Vagina (tissue), 2 donors: Measurements from ENCODE around the gene SEMA6D.

Experiments used
- CTCF ChIP-seq, 3 experiments: fragments of 450-650 bp in 2 of 3; fragments of 200-600 bp in 1 of 3; sonication (generic) in 1 of 3; IDR thresholded peaks; one replicate each; pipeline ENCODE4 v1.5.1; 2017 to 2019; ENCODE audit warnings: antibody characterized with exemption in 3 of 3, mild to moderate bottlenecking in 2 of 3, moderate library complexity in 2 of 3
- POLR2AphosphoS5 ChIP-seq, 2 donors: sonication (generic); formaldehyde crosslinking; IDR thresholded peaks; one replicate each; pipeline ENCODE4 v1.9.0; 2017; ENCODE audit warnings: antibody characterized with exemption in 2 of 2, mild to moderate bottlenecking in 2 of 2, low read depth in 1 of 2; ENCODE audit not compliant: insufficient read depth in 1 of 2

- no peak for TF ChIP-seq CTCF (IDR thresholded peaks at IDR 0.05)
- no peak for TF ChIP-seq POLR2AphosphoS5 (IDR thresholded peaks at IDR 0.05; ENCODE audit: insufficient read depth in 1 of 2, low read depth in 1 of 2)
These were observed 25.4 kb downstream of the SEMA6D start for GRCh38 chr15:47742742-47743141.
